ENCODE data around the gene ZBTB5.
"Not testable (repeated sequence)": the region's sequence is repeated elsewhere in the genome, so short reads cannot be mapped to it uniquely, and the experiment has no call there.

The ZBTB5 gene

DNA sequence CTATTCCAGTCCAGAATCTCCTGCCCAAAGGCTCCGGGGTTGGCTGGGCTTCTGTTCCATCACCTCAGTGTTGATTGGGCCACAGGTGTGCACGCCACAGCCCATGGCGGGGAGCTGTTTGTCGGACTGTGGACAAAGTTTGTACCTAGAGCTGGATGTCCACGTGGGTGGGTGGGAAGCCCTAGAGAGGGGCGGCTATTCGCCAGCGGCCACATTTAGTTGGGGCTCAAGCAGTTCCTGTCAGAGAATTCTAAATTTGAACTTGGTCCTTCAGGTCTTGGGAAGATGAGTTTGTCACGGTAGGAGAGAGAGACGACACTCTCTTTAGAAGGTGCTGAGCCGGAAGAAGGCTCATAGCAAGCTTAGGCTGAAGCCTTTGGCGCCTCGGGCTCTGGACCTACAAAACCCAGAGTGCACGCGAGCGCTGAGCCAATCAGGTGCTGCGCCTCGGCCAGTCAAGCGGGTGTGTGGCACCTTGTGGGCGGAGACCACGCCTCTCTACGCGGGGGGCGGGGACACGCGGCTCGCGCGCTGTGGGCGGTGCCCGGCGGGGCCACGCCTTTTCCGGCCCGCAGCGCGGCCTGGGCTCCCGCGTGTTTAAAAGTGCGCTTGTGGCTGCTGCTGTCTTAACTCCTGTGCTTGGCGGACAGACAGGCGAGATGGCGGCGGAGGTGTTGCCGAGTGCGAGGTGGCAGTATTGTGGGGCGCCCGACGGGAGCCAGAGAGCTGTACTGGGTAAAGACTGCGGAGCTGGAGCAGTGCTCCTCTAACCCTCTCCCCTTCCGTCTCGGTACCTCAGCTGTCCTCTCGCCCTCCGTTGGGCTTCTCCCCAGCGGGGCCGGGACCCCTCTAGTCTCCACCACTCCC is 20.4 kb upstream of the ZBTB5 start, which contains the start of gene POLR1E:
Gene POLR1E (plus strand): TSS at position 560 of the 867 bp plus-strand sequence. CDS start 100 bp downstream, at position 660.
- Histone ChIP-seq H3K27me3 (ENCODE audit: low read depth, low read length) (peaks cover 6% of the 10 kb centered on the region), H3K9me3 (ENCODE audit: control insufficient read depth in 1 of 2, low read length in 2 of 2) (no peaks in the 10 kb centered on the region)

DNA sequence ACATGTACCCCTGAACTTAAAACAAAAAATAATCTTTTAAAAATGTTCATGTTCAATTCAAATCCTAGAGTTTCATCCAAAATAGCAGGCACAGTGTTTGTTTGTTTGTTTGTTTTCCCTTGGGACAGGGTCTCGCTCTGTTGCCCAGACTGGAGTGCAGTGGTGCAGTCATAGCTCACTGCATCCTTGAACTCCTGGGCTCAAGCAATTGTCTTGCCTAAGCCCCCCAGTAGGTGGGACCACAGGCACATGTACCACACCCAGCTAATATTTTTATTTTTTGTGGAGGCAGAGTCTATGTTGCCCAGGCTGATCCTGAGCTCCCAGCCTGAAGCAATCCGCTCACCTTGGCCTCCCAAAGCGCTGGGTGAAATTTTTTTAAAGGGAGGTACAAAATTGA is 15.5 kb upstream of the ZBTB5 start:
- Histone ChIP-seq H3K27me3 (ENCODE audit: low read depth, low read length) (peaks cover 6% of the 10 kb centered on the region), H3K4me3 (ENCODE audit: low read depth in 1 of 2, low read length in 2 of 2) (no peak overlapping the region), H3K36me3 (ENCODE audit: control insufficient read depth in 1 of 2, insufficient read depth in 2 of 2, low read length in 2 of 2) (no peaks in the 10 kb centered on the region), H3K4me1 (ENCODE audit: control insufficient read depth in 1 of 2, insufficient read depth in 2 of 2, low read length in 2 of 2) (peaks cover 5% of the 10 kb centered on the region in 2 donors), H3K9me3 (ENCODE audit: control insufficient read depth in 1 of 2, low read length in 2 of 2) (no peaks in the 10 kb centered on the region), H3K27ac (ENCODE audit: low read length) (no peak overlapping the region)

More for the DNA sequence above, 20.4 kb upstream of the ZBTB5 start, which contains the start of gene POLR1E:
- H3K36me3 ChIP-seq (ENCODE audit: control insufficient read depth in 1 of 2, insufficient read depth in 2 of 2, low read length in 2 of 2), result peaks cover 0 to 9% of the 10 kb centered on the region in 2 donors
- H3K27ac ChIP-seq (ENCODE audit: low read length), result peak within 1 kb of the TSS; percentile 83
- peak within 1 kb of the TSS; percentile 74 to 81 for H3K4me3 ChIP-seq (ENCODE audit: low read depth in 1 of 2, low read length in 2 of 2)
- H3K4me1 ChIP-seq (ENCODE audit: control insufficient read depth in 1 of 2, insufficient read depth in 2 of 2, low read length in 2 of 2), result peaks cover 16 to 26% of the 10 kb centered on the region in 2 donors

- not testable (repeated sequence) for H3K27ac ChIP-seq (ENCODE audit: low read length); H3K36me3 ChIP-seq (ENCODE audit: control insufficient read depth in 1 of 2, insufficient read depth in 2 of 2, low read length in 2 of 2); H3K4me1 ChIP-seq (ENCODE audit: control insufficient read depth in 1 of 2, insufficient read depth in 2 of 2, low read length in 2 of 2); H3K9me3 ChIP-seq (ENCODE audit: control insufficient read depth in 1 of 2, low read length in 2 of 2); H3K4me3 ChIP-seq (ENCODE audit: low read depth in 1 of 2, low read length in 2 of 2); H3K27me3 ChIP-seq (ENCODE audit: low read depth, low read length)
These were observed 12.9 kb upstream of the ZBTB5 start for GRCh38 chr9:37477987-37478619.

- not testable (repeated sequence) for H3K4me1 ChIP-seq (ENCODE audit: control insufficient read depth in 1 of 2, insufficient read depth in 2 of 2, low read length in 2 of 2); H3K36me3 ChIP-seq (ENCODE audit: control insufficient read depth in 1 of 2, insufficient read depth in 2 of 2, low read length in 2 of 2); H3K4me3 ChIP-seq (ENCODE audit: low read depth in 1 of 2, low read length in 2 of 2); H3K27ac ChIP-seq (ENCODE audit: low read length); H3K27me3 ChIP-seq (ENCODE audit: low read depth, low read length); H3K9me3 ChIP-seq (ENCODE audit: control insufficient read depth in 1 of 2, low read length in 2 of 2)
These were observed 12.2 kb upstream of the ZBTB5 start for GRCh38 chr9:37477443-37477842.

DNA sequence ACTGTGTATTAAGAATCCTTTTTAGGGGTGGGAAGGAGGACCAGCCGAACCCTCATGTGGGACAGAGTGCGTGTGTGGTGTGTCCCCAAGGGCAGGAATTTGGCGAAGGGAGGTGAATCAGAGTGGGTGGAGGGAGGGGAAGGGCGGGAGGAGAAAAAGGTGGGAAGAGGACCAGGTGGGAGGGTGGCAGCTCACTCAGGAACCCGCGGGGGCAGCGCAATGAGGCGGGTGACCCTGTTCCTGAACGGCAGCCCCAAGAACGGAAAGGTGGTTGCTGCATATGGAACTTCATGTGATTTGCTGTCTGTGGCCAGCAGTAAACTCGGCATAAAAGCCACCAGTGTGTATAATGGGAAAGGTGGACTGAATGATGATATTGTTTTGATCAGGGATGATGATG is 11.7 kb upstream of the ZBTB5 start:
- H3K27me3 ChIP-seq (ENCODE audit: low read depth, low read length), result peaks cover 6% of the 10 kb centered on the region
- no peak overlapping the region for H3K27ac ChIP-seq (ENCODE audit: low read length)
- H3K4me3 ChIP-seq (ENCODE audit: low read depth in 1 of 2, low read length in 2 of 2), result no peak overlapping the region
- no peaks in the 10 kb centered on the region for H3K9me3 ChIP-seq (ENCODE audit: control insufficient read depth in 1 of 2, low read length in 2 of 2)
- no peaks in the 10 kb centered on the region for H3K36me3 ChIP-seq (ENCODE audit: control insufficient read depth in 1 of 2, insufficient read depth in 2 of 2, low read length in 2 of 2)
- H3K4me1 ChIP-seq (ENCODE audit: control insufficient read depth in 1 of 2, insufficient read depth in 2 of 2, low read length in 2 of 2), result peaks cover 0 to 4% of the 10 kb centered on the region in 2 donors

DNA sequence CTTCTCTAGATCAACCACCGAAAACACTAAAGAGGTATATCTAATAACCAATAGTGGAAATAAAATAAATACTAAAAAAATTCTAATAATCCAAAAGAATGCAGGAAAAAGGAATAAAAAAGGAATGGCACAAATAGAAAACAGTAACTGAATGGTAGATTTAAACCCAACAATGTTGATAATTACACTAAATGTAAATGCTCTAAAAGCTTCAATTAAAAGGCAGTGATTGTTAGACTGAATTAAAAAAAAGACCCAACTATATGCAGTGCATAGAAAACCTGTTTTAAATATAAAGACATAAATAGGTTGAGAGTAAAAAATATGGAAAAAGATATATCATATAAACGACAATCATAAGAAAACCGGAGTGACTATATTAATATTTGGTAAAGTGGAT is 9.2 kb upstream of the ZBTB5 start:
- Histone ChIP-seq H3K9me3 (ENCODE audit: control insufficient read depth in 1 of 2, low read length in 2 of 2) (no peaks in the 10 kb centered on the region), H3K27ac (ENCODE audit: low read length) (no peak overlapping the region), H3K27me3 (ENCODE audit: low read depth, low read length) (no peaks in the 10 kb centered on the region), H3K36me3 (ENCODE audit: control insufficient read depth in 1 of 2, insufficient read depth in 2 of 2, low read length in 2 of 2) (no peaks in the 10 kb centered on the region), H3K4me1 (ENCODE audit: control insufficient read depth in 1 of 2, insufficient read depth in 2 of 2, low read length in 2 of 2) (peaks cover 0 to 7% of the 10 kb centered on the region in 2 donors), H3K4me3 (ENCODE audit: low read depth in 1 of 2, low read length in 2 of 2) (no peak overlapping the region)

DNA sequence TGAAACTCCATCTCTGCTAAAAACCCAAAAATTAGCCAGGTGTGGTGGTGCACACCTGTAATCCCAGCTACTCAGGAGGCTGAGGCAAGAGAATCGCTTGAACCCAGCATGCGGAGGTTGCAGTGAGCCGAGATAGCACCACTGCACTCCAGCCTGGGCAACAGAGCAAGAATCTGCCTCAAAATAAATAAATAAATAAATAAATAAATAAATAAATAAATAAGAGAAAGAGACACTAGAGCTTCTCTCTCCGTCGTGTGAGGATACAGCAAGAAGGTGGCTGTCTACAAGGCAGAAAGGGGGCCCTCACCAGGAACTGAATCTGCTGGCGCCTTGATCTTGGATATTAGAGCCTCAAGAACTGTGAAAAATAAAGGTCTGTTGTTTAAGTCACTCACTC is 8.7 kb upstream of the ZBTB5 start:
- not testable (repeated sequence) for H3K27ac ChIP-seq (ENCODE audit: low read length); H3K9me3 ChIP-seq (ENCODE audit: control insufficient read depth in 1 of 2, low read length in 2 of 2); H3K4me3 ChIP-seq (ENCODE audit: low read depth in 1 of 2, low read length in 2 of 2); H3K27me3 ChIP-seq (ENCODE audit: low read depth, low read length); H3K36me3 ChIP-seq (ENCODE audit: control insufficient read depth in 1 of 2, insufficient read depth in 2 of 2, low read length in 2 of 2); H3K4me1 ChIP-seq (ENCODE audit: control insufficient read depth in 1 of 2, insufficient read depth in 2 of 2, low read length in 2 of 2)

GRCh38 chr9:37471942-37472684 is 6.9 kb upstream of the ZBTB5 start:
- no peaks in the 10 kb centered on the region for H3K36me3 ChIP-seq (ENCODE audit: control insufficient read depth in 1 of 2, insufficient read depth in 2 of 2, low read length in 2 of 2)
- peak overlapping the region; percentile 48 to 59 for H3K4me3 ChIP-seq (ENCODE audit: low read depth in 1 of 2, low read length in 2 of 2)
- peak overlapping the region; percentile 84 for H3K27ac ChIP-seq (ENCODE audit: low read length)
- peaks cover 0 to 7% of the 10 kb centered on the region in 2 donors for H3K4me1 ChIP-seq (ENCODE audit: control insufficient read depth in 1 of 2, insufficient read depth in 2 of 2, low read length in 2 of 2)
- H3K27me3 ChIP-seq (ENCODE audit: low read depth, low read length), result no peaks in the 10 kb centered on the region
- H3K9me3 ChIP-seq (ENCODE audit: control insufficient read depth in 1 of 2, low read length in 2 of 2), result no peaks in the 10 kb centered on the region

DNA sequence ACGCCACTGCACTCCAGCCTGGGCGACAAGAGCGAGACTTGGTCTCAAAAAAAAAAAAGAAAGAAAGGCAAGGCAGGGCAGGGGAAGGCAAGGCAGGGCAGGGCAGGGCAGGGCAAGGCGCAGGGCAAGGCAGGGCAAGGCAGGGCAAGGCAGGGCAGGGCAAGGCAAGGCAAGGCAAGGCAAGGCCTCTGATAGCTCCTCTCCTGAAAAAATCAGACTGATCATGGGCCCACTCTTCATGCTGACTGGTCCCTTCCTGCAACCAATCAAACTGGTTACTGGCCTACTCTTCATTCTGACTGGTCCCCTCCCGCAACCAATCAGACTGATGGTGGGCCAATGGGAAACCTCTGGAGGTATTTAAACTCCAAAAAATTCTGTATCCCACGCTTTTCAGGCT is 3.4 kb upstream of the ZBTB5 start:
- H3K9me3 ChIP-seq (ENCODE audit: control insufficient read depth in 1 of 2, low read length in 2 of 2), result no peaks in the 10 kb centered on the region
- peaks cover 0 to 9% of the 10 kb centered on the region in 2 donors for H3K36me3 ChIP-seq (ENCODE audit: control insufficient read depth in 1 of 2, insufficient read depth in 2 of 2, low read length in 2 of 2)
- H3K27me3 ChIP-seq (ENCODE audit: low read depth, low read length), result no peaks in the 10 kb centered on the region
- peaks cover 12 to 13% of the 10 kb centered on the region in 2 donors for H3K4me1 ChIP-seq (ENCODE audit: control insufficient read depth in 1 of 2, insufficient read depth in 2 of 2, low read length in 2 of 2)
- no peak overlapping the region for H3K4me3 ChIP-seq (ENCODE audit: low read depth in 1 of 2, low read length in 2 of 2)
- H3K27ac ChIP-seq (ENCODE audit: low read length), result no peak overlapping the region

DNA sequence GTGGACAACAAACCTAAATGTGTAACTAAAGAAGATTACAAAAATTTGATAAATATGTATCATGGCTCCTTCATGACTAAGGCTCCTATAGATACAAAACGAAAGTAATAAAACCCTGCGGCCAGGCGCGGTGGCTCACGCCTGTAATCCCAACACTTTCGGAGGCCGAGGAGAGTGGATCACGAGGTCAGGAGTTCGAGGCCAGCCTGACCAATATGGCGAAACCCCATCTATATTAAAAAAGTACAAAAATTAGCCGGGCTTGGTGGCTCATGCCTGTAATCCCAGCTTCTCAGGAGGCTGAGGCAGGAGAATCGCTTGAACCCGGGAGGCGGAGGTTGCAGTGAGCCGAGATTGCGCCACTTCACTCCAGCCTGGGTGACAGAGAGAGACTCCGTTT is 2.3 kb upstream of the ZBTB5 start:
- peaks cover 17 to 22% of the 10 kb centered on the region in 2 donors for H3K4me1 ChIP-seq (ENCODE audit: control insufficient read depth in 1 of 2, insufficient read depth in 2 of 2, low read length in 2 of 2)
- not testable (repeated sequence) for H3K27ac ChIP-seq (ENCODE audit: low read length); H3K4me3 ChIP-seq (ENCODE audit: low read depth in 1 of 2, low read length in 2 of 2); H3K9me3 ChIP-seq (ENCODE audit: control insufficient read depth in 1 of 2, low read length in 2 of 2); H3K36me3 ChIP-seq (ENCODE audit: control insufficient read depth in 1 of 2, insufficient read depth in 2 of 2, low read length in 2 of 2); H3K27me3 ChIP-seq (ENCODE audit: low read depth, low read length)

DNA sequence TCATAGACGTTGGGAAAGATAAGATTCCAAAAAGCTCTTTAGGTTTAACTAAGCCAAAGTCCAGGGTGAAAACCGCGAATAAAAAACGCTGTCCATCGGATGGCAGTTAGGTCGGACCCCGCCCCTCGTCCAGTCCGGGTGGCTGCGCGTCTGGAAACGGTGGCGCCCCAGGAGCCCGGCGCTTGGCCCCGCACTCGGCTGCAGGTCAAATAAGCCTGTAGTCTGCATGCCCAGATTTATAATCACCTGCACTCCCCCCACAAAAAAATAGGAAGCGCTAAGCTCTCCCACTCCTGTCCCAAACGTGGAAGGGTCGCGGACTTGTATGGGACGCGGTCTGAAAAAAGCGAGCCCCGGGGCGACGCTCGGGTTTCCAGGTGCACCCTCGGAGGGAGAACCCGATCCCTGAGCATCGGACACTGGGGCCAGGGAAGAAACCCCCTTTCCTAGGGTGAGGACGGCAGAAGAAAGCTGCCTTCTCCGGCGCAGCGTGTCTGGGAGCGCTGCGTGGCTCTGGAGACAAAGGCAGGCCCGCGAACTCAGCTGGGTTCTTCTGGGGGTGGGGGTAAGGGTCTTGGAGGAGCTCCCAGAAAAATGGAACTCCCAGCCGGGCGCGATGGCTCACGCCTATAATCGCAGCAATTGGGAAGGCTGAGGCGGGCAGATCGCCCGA is 923 bp upstream of the ZBTB5 start:
- peaks cover 0 to 9% of the 10 kb centered on the region in 2 donors for H3K36me3 ChIP-seq (ENCODE audit: control insufficient read depth in 1 of 2, insufficient read depth in 2 of 2, low read length in 2 of 2)
- H3K27ac ChIP-seq (ENCODE audit: low read length), result peak overlapping the region; percentile 88
- H3K4me3 ChIP-seq (ENCODE audit: low read depth in 1 of 2, low read length in 2 of 2), result peak overlapping the region; percentile 66 to 88
- H3K9me3 ChIP-seq (ENCODE audit: control insufficient read depth in 1 of 2, low read length in 2 of 2), result no peaks in the 10 kb centered on the region
- H3K27me3 ChIP-seq (ENCODE audit: low read depth, low read length), result no peaks in the 10 kb centered on the region
- peaks cover 16 to 17% of the 10 kb centered on the region in 2 donors for H3K4me1 ChIP-seq (ENCODE audit: control insufficient read depth in 1 of 2, insufficient read depth in 2 of 2, low read length in 2 of 2)

All from muscle layer of duodenum (tissue), 2 donors.